H1 (cell line): ENCODE results near the gene KCNJ13.

Experiments used
- RAD21 ChIP-seq, 2 experiments: IDR thresholded peaks in 1 of 2; conservative IDR thresholded peaks in 1 of 2; 2 replicates each; pipeline ENCODE4 v1.6.1; 2011; ENCODE audit warnings: low read depth in 2 of 2, low read length in 2 of 2, improper control_type of control experiment in 1 of 2, inconsistent platforms in 1 of 2, mild to moderate bottlenecking in 1 of 2, moderate library complexity in 1 of 2
- RFX5 ChIP-seq: IDR thresholded peaks from 2 replicates; pipeline ENCODE4 v1.6.1; 2011; ENCODE audit warnings: low read depth, low read length, improper control_type of control experiment, borderline replicate concordance
- TAF1 ChIP-seq: IDR thresholded peaks from 2 replicates; pipeline ENCODE4 v1.6.1; 2011; ENCODE audit warnings: mild to moderate bottlenecking, low read depth, low read length
- TF ChIP-seq, protein P1 (sequence below), 3 experiments: IDR thresholded peaks; 1 replicate in 2 of 3; 2 replicates in 1 of 3; pipeline versions ENCODE4 v1.5.1 to v1.6.1; 2011; ENCODE audit warnings: low read length in 3 of 3, mild to moderate bottlenecking in 3 of 3, inconsistent platforms in 2 of 3, low read depth in 1 of 3, moderate library complexity in 1 of 3; ENCODE audit not compliant: insufficient read depth in 1 of 3; ENCODE audit errors: control extremely low read depth in 1 of 3

DNA sequence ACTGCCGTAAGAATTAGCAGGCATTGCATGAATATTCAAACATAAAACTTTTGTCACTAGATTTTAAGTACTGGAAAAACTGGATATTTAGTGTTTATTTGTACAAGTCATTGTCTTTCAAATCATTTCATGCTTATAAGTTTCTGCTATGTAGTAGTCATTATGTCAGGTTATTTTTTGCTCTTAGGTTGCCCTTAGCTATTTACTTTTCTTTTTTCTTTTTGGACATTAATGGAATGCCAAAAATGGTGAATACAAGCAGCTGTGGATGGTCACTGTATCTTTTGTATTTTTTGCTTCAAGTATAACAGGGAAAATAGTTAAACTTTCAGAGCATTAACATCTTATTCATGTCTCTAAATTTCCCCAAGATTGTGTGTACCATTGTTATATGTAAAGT, 18.6 kb upstream of the KCNJ13 start:
- TF ChIP-seq RFX5: no peak
- no peak for TF ChIP-seq RAD21 (IDR thresholded peaks at IDR 0.05 in 1 of 2, conservative IDR thresholded peaks at IDR 0.05 in 1 of 2; ENCODE audit: low read depth in 2 of 2, low read length in 2 of 2)
- no peak for TF ChIP-seq TAF1
- TF ChIP-seq, protein P1, sequence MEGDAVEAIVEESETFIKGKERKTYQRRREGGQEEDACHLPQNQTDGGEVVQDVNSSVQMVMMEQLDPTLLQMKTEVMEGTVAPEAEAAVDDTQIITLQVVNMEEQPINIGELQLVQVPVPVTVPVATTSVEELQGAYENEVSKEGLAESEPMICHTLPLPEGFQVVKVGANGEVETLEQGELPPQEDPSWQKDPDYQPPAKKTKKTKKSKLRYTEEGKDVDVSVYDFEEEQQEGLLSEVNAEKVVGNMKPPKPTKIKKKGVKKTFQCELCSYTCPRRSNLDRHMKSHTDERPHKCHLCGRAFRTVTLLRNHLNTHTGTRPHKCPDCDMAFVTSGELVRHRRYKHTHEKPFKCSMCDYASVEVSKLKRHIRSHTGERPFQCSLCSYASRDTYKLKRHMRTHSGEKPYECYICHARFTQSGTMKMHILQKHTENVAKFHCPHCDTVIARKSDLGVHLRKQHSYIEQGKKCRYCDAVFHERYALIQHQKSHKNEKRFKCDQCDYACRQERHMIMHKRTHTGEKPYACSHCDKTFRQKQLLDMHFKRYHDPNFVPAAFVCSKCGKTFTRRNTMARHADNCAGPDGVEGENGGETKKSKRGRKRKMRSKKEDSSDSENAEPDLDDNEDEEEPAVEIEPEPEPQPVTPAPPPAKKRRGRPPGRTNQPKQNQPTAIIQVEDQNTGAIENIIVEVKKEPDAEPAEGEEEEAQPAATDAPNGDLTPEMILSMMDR (IDR thresholded peaks at IDR 0.05; ENCODE audit: control extremely low read depth in 1 of 3, insufficient read depth in 1 of 3, low read depth in 1 of 3, low read length in 3 of 3): no peak
